Mucosa of stomach (tissue), 1 donor: ENCODE measurements around the gene NUMBL.
"Not testable (repeated sequence)": the region's sequence is repeated elsewhere in the genome, so short reads cannot be mapped to it uniquely, and the experiment has no call there.

ENCODE experiments used
- H3K27me3 ChIP-seq: one replicate; pipeline ENCODE4 v1.7.0; 2013; ENCODE audit warnings: mild to moderate bottlenecking, low read length; ENCODE audit not compliant: control insufficient read depth, insufficient read depth
- H3K36me3 ChIP-seq: one replicate; pipeline ENCODE4 v1.7.0; 2013; ENCODE audit warnings: low read length; ENCODE audit not compliant: control insufficient read depth, insufficient read depth
- H3K4me1 ChIP-seq: one replicate; pipeline ENCODE4 v1.7.0; 2013; ENCODE audit warnings: mild to moderate bottlenecking, low read length; ENCODE audit not compliant: control insufficient read depth, insufficient read depth
- H3K4me3 ChIP-seq: one replicate; pipeline ENCODE4 v1.7.0; 2013; ENCODE audit warnings: low read length
- H3K9ac ChIP-seq: one replicate; pipeline ENCODE4 v1.7.0; 2013; ENCODE audit warnings: mild to moderate bottlenecking, low read length, moderate library complexity
- H3K9me3 ChIP-seq: one replicate; pipeline ENCODE4 v1.7.0; 2013; ENCODE audit warnings: mild to moderate bottlenecking, low read length, moderate library complexity; ENCODE audit not compliant: control insufficient read depth
- donor health status: Pancreatic carcinoma.

Gene NUMBL

DNA sequence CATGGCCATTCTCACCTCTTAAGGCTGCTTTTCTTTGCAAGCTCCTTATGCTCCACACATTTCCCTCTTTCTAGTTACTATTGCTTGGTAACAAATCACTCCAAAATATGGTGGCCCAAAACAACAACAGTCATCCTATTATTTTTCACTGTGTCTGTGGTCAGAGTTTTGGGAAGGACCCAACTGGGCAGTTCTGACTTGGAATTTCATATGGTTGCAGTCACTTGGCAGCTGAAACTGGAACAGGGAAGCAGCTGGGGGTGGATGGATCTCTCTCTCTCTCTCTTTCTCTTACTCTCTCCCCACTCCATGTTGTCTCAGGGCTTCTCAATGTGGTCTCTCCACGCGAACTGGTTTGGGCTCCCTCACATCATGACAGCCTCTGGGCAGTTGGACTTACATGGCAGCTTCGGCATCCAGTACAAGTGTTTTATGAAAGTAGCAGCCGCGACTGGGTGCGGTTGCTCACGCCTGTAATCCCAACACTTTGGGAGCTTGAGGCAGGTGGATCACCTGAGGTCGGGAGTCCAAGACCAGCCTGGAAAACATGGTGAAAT, 39.6 kb downstream of the NUMBL start:
- Histone ChIP-seq H3K27me3 (no peaks in the 10 kb centered on the region), H3K36me3 (no peaks in the 10 kb centered on the region), H3K9ac (no peak overlapping the region), H3K9me3 (no peaks in the 10 kb centered on the region), H3K4me3 (no peak overlapping the region), H3K4me1 (peaks cover 6% of the 10 kb centered on the region)

DNA sequence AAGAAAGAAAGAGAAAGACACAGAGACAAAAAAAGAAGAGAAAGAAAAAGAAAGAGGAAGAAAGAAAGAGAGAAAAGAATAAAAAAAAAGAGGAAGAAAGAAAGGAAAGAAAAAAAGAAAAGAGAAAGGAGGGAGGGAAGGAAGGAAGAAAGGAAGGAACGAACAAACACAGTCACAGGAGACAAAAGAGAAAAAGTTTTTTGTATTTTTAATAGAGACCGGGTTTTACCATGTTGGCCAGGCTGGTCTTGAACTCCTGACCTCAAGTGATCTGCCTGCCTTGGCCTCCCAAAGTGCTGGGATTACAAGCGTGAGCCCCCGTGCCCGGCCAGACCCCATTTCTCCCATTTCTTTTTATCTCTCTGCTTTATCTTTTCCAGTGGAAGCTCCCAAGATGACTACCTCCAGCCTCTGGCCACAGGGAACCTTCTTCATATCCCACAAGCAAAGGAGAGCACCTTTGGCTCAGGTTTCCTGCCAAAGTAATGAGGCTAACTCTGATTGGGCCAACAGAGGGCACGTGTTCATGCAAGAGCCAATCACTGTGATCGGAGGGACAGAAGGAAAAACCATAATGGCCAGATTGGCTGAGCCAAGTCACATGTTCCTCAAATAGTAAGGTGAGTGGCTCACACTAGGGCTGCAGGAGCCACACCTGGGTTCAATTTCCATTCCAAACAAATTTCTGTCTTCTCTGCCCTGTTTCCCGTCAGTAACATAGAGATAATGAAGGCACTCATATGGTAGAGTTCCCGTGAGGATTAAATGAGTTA, 40.4 kb downstream of the NUMBL start:
- H3K4me1 ChIP-seq, H3K9me3 ChIP-seq, H3K4me3 ChIP-seq, H3K27me3 ChIP-seq, H3K9ac ChIP-seq, H3K36me3 ChIP-seq: not testable (repeated sequence)

DNA sequence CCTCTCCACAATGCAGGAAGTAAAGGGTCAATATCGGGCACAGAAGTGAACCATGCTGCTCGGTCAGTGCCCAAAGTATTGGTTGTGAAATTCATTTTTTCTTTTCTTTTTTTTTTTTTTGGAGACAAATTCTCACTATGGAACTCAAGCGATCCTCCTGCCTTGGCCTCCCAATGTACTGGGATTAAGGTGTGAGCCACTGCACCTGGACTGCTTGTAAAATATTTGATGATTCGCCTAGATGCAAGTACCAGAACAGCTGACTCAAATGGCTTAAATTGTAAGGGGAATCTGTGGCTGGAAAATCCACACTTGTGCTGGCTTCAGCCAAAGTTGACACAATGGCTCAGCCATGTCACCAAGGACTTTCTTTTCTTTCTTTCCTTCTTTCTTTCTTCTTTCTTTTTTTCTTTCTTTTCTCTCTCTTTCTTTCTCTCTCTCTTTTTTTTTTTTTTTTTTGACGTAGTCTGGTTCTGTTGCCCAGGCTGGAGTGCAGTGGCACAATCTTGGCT, 43.7 kb downstream of the NUMBL start:
- Histone ChIP-seq H3K36me3 (no peaks in the 10 kb centered on the region), H3K4me1 (peaks cover 6% of the 10 kb centered on the region), H3K9ac (no peak overlapping the region), H3K27me3 (no peaks in the 10 kb centered on the region), H3K9me3 (no peaks in the 10 kb centered on the region), H3K4me3 (no peak overlapping the region)

DNA sequence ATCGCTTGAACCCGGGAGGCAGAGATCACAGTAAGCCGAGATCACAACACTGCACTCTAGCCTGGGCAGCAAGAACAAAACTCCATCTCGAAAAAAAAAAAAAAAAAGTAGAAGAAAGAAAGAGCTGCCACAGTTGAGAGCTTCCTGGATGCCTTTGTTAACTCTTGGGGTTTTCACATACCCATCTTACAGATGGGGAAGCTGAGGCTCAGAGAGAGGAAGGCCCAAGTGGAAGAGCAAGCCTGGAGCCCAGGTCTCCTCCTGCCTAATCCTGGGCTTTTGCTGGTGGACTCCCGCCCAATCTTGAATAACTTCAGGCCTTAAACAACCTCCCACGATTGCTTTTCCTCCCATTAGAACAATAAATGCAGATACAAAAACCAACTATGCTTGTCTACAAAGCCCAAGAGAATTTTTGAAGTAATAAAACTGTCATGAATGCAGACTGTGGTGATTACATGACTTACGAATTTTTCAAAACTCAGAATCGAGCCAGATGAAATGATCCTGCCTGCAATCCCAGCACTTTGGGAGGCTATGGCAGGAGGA, 47.6 kb downstream of the NUMBL start:
- Histone ChIP-seq H3K36me3 (no peaks in the 10 kb centered on the region), H3K4me3 (no peak overlapping the region), H3K9ac (no peak overlapping the region), H3K4me1 (peaks cover 6% of the 10 kb centered on the region), H3K27me3 (no peaks in the 10 kb centered on the region), H3K9me3 (no peaks in the 10 kb centered on the region)

DNA sequence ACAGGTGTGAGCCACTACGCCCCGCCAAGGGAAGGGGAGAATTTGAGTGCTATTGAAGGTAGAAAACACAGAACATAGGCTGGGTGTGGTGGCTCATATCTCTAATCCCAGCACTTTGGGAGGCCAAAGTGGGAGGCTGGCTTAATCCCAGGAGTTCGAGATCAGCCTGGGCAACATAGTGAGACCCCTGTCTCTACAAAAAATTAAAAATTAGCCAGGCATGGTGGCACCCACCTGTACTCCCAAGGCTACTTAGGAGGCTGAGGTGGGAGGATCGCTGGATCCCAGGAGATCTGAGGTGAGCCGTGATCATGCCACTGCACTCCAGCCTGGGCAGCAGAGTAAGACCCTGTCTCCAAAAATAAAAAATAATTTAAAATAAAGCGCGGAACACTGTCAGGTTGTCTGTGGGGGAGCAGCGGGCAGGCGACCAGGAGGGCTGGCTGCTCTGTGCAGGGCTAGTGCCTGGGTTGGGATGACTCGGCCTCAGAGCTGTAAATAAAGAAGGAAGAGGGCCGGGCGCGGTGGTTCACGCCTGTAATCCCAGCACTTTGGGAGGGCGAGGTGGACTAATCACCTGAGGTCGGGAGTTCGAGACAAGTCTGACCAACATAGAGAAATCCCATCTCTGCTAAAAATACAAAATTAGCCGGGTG, 48.3 kb downstream of the NUMBL start:
- H3K4me1 ChIP-seq: peaks cover 6% of the 10 kb centered on the region

DNA sequence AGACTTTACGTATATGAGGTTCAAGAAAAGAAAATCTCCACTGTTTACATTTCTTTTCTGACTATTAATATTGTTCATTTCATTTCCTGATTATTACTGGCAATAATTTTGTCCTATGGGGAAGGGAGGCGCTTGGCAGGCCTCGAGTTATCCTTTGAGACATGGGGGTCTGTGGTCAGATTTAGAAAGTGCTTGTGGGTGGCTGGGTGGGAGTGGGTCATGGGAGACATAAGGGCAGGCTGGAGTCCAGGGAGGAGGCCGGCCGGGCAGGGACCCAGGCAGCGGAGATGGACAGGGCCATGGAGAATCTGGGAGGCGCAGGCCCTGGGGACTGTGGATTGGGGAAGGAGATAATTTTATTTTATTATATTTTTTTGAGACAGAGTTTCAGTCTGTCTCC, 49.2 kb downstream of the NUMBL start:
- H3K9me3 ChIP-seq: no peaks in the 10 kb centered on the region
- no peaks in the 10 kb centered on the region for H3K27me3 ChIP-seq
- H3K4me3 ChIP-seq: no peak overlapping the region
- H3K4me1 ChIP-seq: peaks cover 1% of the 10 kb centered on the region
- H3K36me3 ChIP-seq: no peaks in the 10 kb centered on the region
- H3K9ac ChIP-seq: no peak overlapping the region

More for the DNA sequence above, 48.3 kb downstream of the NUMBL start:
- Histone ChIP-seq H3K9me3 (no peaks in the 10 kb centered on the region), H3K9ac (no peak overlapping the region), H3K4me3 (no peak overlapping the region), H3K36me3 (no peaks in the 10 kb centered on the region), H3K27me3 (no peaks in the 10 kb centered on the region)

DNA sequence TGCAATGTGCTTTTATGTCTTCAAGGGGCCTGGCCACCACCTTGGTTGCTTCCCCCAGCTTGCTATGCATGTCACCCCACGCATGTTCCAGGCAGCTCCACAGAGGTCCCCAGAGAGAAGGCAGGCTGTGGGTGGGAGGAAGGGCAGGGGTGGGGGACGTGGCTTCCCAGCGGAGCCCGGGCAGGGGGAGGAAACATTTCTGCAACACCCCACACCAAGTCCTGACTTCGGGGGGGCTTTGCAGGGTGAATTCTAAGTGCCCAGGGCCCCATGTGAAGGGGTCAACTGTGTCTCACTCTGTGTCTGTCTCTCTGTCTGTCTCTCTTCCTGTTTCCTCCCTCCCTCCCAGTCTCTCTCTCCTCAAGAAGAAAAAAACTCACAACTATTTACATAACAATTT, 49.7 kb downstream of the NUMBL start:
- H3K4me3 ChIP-seq: no peak overlapping the region
- H3K36me3 ChIP-seq: no peaks in the 10 kb centered on the region
- no peaks in the 10 kb centered on the region for H3K4me1 ChIP-seq
- H3K9ac ChIP-seq: no peak overlapping the region
- H3K9me3 ChIP-seq: no peaks in the 10 kb centered on the region
- H3K27me3 ChIP-seq: no peaks in the 10 kb centered on the region

DNA sequence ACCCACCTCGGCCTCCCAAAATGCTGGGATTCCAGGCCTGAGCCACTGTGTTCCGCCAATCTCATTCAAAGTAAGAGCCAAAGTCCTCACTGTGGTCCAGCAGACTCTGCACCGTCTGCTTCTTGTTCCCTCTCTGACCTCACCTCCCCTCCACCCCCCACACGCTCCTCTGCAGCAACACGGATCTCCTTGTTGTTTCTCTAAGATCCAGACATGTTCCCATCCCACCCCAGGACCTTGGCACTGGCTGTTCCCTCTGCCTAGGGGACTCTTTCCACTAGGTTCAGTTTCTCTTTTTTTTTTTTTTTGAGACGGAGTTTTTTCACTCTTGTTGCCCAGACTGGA, 50.8 kb downstream of the NUMBL start:
- no peaks in the 10 kb centered on the region for H3K9me3 ChIP-seq
- H3K4me3 ChIP-seq: no peak overlapping the region
- H3K36me3 ChIP-seq: no peaks in the 10 kb centered on the region
- no peak overlapping the region for H3K9ac ChIP-seq
- peaks cover 5% of the 10 kb centered on the region for H3K27me3 ChIP-seq
- no peaks in the 10 kb centered on the region for H3K4me1 ChIP-seq

DNA sequence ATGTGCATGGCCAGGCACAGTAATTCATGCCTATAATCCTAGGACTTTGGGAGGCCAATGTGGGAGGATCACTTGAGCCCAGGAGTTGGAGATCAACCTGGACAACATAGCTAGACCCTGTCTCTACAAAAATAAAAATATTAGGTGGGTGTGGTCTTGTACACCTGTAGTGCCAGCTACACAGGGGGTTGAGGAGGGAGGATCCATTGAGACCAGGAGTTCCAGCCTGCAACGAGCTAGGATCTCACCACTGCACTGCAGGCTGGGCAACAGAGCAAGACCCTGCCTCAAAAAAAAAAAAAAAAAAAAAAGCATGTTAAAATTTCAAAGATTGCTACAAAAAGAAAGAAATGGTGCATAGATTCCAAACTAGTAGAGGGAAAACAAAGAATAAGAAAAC, 52.1 kb downstream of the NUMBL start:
- Histone ChIP-seq H3K27me3 (peaks cover 11% of the 10 kb centered on the region), H3K4me3 (no peak overlapping the region), H3K36me3 (no peaks in the 10 kb centered on the region), H3K9me3 (no peaks in the 10 kb centered on the region), H3K4me1 (no peaks in the 10 kb centered on the region), H3K9ac (no peak overlapping the region)

DNA sequence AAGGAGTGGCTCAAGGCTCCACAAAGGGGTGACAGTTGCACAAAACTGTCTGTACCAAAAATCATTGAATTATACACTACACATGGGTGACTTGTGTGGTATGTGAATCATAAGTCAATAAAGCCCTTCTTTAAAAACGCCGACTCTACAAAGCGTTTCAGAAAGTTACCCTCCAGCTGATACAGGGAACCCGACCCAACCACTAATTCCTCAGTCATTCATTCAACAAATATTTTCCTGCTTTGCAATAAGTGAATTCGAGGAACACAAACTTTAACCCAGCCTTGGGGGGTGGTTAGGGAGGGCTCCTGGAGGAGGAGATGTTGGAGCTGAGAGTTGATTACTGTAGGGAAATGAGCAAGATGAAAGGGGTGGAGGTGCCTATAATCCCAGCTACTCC, 57.2 kb downstream of the NUMBL start:
- Histone ChIP-seq H3K9ac (no peak overlapping the region), H3K4me1 (no peaks in the 10 kb centered on the region), H3K36me3 (no peaks in the 10 kb centered on the region), H3K9me3 (no peaks in the 10 kb centered on the region), H3K4me3 (no peak overlapping the region), H3K27me3 (peaks cover 11% of the 10 kb centered on the region)

DNA sequence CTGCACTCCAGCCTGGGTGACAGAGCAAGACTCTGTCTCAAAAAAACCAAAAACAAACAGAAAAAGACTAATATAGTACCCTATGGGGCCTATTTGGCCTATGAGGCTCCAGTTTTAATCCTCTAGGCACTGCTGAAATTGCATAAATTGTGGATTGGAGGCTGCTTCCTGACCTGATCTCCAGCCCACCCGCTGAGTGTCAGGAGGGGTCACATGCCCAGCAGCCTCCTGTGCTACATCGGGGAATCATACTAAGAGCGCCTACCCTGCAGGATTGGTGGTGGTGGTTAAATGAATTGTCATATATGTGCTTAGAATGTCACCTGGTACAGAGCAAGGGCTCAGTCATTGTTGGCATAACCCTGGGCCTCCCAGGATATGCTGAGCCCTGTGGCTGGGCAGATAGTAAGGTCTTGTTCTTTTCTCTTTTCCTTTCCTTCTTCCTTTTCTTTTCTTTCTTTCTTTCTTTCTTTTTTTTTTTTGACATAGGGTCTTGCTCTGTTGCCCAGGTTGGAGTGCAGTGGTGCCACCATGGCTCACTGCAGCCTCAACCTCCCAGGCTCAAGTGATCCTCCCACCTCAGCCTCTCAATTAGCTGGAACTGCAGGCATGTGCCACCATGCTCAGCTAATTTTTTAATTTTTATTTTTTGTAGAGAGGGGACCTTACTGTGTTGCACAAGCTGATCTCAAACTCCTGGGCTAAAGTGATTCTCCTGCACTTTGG, 58.0 kb downstream of the NUMBL start:
- H3K4me3 ChIP-seq: no peak overlapping the region
- no peaks in the 10 kb centered on the region for H3K36me3 ChIP-seq
- H3K27me3 ChIP-seq: peaks cover 11% of the 10 kb centered on the region
- no peaks in the 10 kb centered on the region for H3K9me3 ChIP-seq
- H3K4me1 ChIP-seq: no peaks in the 10 kb centered on the region
- H3K9ac ChIP-seq: no peak overlapping the region
